NT2/D1 (cell line): ENCODE measurements around the gene PRTFDC1.

Source experiments
- SUZ12 ChIP-seq: IDR thresholded peaks from 2 replicates; pipeline ENCODE4 v1.6.1; 2011; ENCODE audit not compliant: insufficient read length, insufficient read depth; ENCODE audit errors: extremely low read depth
- YY1 ChIP-seq: IDR thresholded peaks from 2 replicates; pipeline ENCODE4 v1.6.1; 2011; ENCODE audit not compliant: insufficient read length, insufficient read depth
- ZNF274 ChIP-seq: IDR thresholded peaks from 2 replicates; pipeline ENCODE4 v1.6.1; 2011; ENCODE audit warnings: mild to moderate bottlenecking, low read depth, low read length

- TF ChIP-seq YY1: no peak
- no peak for TF ChIP-seq ZNF274
- no peak for TF ChIP-seq SUZ12
These were observed 102.7 kb downstream of the PRTFDC1 start for GRCh38 chr10:24849501-24850299.
